LNCaP clone FGC (cell line): ENCODE results near the gene CFAP44.

Source experiments
- DNase-seq: peaks from one replicate; pipeline ENCODE4 v3.0.0-alpha.2; 2011; ENCODE audit warnings: low read depth
- H3K4me3 ChIP-seq: 2 replicates; pipeline ENCODE4 v1.5.1; 2011; ENCODE audit warnings: mild to moderate bottlenecking, low read depth, low read length, control low read depth
- TF ChIP-seq, protein P1 (sequence below): IDR thresholded peaks from 2 replicates; pipeline ENCODE4 v1.5.1; 2012; ENCODE audit warnings: mild to moderate bottlenecking; ENCODE audit not compliant: control insufficient read depth, insufficient read depth; ENCODE audit errors: extremely low read depth

Gene CFAP44

DNA sequence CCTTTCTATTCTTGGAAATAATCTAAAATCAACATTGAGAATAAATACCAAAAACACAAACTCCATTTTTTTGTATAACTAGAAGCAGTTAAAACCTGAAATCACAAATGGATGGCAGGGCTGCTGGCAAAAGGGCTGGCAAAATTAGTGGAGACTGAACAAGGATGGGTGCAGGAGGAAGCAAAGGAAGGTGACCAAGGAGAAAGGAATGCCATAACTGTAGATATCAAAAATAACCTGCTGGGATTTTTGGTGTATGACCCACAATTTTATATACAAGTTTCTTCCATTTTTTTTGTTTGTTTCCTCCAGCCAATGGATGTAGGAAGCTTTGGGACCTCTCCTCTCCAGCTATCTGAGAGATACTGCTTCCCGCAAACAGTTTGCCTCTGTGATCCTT is 12.7 kb downstream of the CFAP44 start:
- H3K4me3 ChIP-seq = no peak overlapping the region
- DNase-seq = no peak
- TF ChIP-seq, protein P1, sequence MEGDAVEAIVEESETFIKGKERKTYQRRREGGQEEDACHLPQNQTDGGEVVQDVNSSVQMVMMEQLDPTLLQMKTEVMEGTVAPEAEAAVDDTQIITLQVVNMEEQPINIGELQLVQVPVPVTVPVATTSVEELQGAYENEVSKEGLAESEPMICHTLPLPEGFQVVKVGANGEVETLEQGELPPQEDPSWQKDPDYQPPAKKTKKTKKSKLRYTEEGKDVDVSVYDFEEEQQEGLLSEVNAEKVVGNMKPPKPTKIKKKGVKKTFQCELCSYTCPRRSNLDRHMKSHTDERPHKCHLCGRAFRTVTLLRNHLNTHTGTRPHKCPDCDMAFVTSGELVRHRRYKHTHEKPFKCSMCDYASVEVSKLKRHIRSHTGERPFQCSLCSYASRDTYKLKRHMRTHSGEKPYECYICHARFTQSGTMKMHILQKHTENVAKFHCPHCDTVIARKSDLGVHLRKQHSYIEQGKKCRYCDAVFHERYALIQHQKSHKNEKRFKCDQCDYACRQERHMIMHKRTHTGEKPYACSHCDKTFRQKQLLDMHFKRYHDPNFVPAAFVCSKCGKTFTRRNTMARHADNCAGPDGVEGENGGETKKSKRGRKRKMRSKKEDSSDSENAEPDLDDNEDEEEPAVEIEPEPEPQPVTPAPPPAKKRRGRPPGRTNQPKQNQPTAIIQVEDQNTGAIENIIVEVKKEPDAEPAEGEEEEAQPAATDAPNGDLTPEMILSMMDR = no peak

DNA sequence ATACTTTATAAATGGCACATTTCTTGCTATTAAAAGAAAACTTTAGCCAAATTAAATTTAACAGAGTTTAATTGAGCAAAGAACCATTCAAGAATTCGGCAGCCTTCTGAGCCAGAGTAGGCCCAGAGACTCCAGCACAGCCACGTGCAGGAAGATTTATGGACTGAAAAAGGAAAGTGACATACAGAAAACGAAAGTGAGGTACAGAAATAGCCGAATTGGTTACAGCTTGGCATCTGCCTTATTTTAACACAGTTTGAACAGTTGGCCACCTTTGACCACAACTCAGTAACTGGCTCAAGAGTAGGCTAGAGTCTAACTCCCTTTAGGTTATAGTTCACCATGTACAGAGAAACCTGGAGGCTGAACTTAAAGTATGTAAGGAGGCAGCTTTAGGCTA is 17.6 kb downstream of the CFAP44 start:
- TF ChIP-seq, protein P1 = no peak
- H3K4me3 ChIP-seq = no peak overlapping the region
- DNase-seq = no peak

DNA sequence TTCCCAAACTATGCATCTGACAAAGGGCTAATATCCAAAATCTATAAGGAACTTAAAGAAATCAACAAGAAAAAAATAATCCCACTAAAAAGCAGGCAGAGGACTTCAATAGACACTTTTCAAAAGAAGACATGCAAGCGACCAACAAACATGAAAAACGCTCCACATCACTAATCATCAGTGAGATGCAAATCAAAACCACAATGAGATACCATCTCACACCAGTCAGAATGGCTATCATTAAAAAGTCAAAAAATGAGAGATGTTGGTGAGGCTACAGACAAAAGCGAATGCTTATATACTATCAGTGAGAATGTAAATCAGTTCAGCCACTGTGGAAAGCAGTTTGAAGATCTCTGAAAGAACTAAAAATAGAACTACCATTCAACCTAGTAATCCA is 20.2 kb downstream of the CFAP44 start:
- no peak overlapping the region for H3K4me3 ChIP-seq
- TF ChIP-seq, protein P1 = no peak
- DNase-seq = no peak

DNA sequence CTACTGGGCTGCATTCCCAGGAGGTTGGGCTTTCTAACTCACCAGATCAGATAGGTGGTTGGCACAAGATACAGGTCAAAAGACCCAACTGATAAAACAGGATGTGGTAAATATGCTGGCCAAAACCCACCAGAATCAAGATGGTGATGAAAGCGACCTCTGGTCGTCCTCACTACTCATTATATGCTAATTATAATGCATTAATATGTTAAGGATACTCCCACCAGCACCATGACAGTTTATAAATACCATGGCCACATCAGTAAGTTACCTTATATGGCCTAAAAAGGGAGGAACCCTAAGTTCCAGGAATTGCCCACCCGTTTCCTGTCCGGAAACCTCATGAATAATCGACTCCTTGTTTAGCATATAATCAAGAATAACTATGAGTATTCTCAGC is 31.6 kb downstream of the CFAP44 start:
- DNase-seq = no peak
- TF ChIP-seq, protein P1 = no peak
- no peak overlapping the region for H3K4me3 ChIP-seq

DNA sequence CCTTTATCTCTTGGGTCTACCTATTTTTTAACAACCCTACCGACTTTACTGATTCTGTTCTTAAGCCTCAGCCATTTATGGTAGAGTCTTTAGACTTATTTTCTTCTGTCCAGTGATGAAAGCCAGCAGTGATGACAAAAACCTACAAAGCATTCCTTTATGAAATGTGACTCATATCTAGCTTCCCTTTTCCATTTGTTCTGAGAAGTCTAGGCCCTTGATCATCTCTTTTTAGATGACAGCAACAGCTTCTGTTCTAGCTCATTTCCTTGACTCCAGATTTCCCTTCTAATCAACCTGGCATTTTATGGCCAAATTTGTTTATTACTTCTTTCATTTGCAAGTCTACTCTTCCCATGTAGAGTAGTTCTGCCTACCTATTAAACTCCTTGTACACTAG is 36.1 kb downstream of the CFAP44 start:
- TF ChIP-seq, protein P1 = no peak
- H3K4me3 ChIP-seq = no peak overlapping the region
- no peak for DNase-seq

DNA sequence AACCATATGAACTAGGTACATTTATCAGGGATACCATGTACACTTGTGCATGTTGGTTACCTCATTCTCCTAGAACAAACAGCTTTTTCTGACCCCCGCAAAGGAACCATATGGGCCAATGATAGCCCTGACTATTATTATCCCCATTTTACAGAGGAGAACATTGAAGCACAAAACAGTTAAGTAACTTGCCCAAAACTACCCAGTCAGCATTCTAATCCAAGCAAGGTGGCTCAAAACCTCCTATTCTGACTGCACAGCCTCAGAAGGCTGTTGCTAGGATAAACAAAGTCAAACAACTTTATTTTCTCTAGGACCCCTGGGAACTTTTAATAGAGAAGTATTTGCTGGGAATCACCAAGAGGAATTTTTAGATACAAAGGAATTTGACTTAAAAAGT is 36.7 kb downstream of the CFAP44 start:
- TF ChIP-seq, protein P1 = no peak
- DNase-seq = no peak

More for the DNA sequence above, 36.7 kb downstream of the CFAP44 start:
- H3K4me3 ChIP-seq = no peak overlapping the region
